HCT116 (cell line): ENCODE data around the gene FAM162B. TPM values are rescaled to one million over a fixed set of nuclear protein-coding genes. Genes with fewer than 3 reads are reported as not detected.
"Not testable (repeated sequence)": the region's sequence is repeated elsewhere in the genome, so short reads cannot be mapped to it uniquely, and the experiment has no call there.

Experiments used
- ATAC-seq: fragments of 200-7000 bp; cut with Tn5 transposase; 2 replicates; pipeline ENCODE4 v1.9.1; 2020; ENCODE audit warnings: mild to moderate bottlenecking, moderate library complexity
- BruUV-seq: library from RNA; stranded (reverse); fragments of 400-500 nt; replicated peaks from 2 replicates; lab custom pipeline; 2021; lab: Mats Ljungman, UMichigan
- CTCF ChIA-PET: fragments of 300-600 bp; sonication (Branson Sonifier 250); formaldehyde crosslinking; loops from one replicate; lab custom pipeline; 2021; ENCODE audit warnings: antibody characterized with exemption; lab: Charles Lee
- POLR2A ChIA-PET: fragments of 300-600, 350-600 bp; sonication (Branson Sonifier 250); formaldehyde crosslinking; loops from one replicate; lab custom pipeline; 2021; ENCODE audit warnings: antibody characterized with exemption; lab: Charles Lee
- RAD21 ChIA-PET, 2 experiments: fragments of 300-600 bp; sonication (Branson Sonifier 250); formaldehyde crosslinking; loops; one replicate each; lab custom pipeline; 2023; ENCODE audit warnings: low total read pairs in 2 of 2; ENCODE audit not compliant: uncharacterized antibody in 2 of 2, unreplicated experiment in 2 of 2, low non-redundant PET in 1 of 2; lab: Charles Lee
- DNase-seq: peaks from one replicate; pipeline ENCODE4 v3.0.0-alpha.2; 2010; ENCODE audit warnings: low read depth, low spot score
- H2AFZ ChIP-seq: fragments of 200-600 bp; shearing (Covaris generic), sonication (generic); 2 replicates; pipeline ENCODE4 v1.6.1; 2017; ENCODE audit warnings: low read depth, mixed run types, mixed read lengths, antibody characterized with exemption, low read length; ENCODE audit not compliant: poor library complexity, severe bottlenecking
- H3K27ac ChIP-seq: 2 replicates; pipeline ENCODE4 v1.5.1; 2012; ENCODE audit warnings: low read depth, low read length
- H3K27me3 ChIP-seq: fragments of 200-600 bp; sonication (generic); 2 replicates; pipeline ENCODE4 v1.6.1; 2016; ENCODE audit warnings: mixed run types, low read length, mixed read lengths; ENCODE audit not compliant: insufficient read depth
- H3K36me3 ChIP-seq, 2 experiments: fragments of 200-500 bp in 1 of 2; fragments of 200-600 bp in 1 of 2; sonication (Bioruptor generic) in 1 of 2; sonication (generic) in 1 of 2; 2 replicates each; pipeline versions ENCODE4 v1.5.1 to v1.6.1; 2014 to 2016; ENCODE audit warnings: low read length in 2 of 2, inconsistent platforms in 1 of 2, mixed read lengths in 1 of 2, mixed run types in 1 of 2; ENCODE audit not compliant: insufficient read depth in 2 of 2, control insufficient read depth in 1 of 2
- H3K4me1 ChIP-seq, 2 experiments: fragments of 200-600 bp in 1 of 2; sonication (generic) in 1 of 2; 2 replicates each; pipeline versions ENCODE4 v1.5.1 to v1.6.1; 2012 to 2017; ENCODE audit warnings: low read length in 2 of 2, inconsistent platforms in 1 of 2, mild to moderate bottlenecking in 1 of 2, mixed read lengths in 1 of 2, mixed run types in 1 of 2, moderate library complexity in 1 of 2; ENCODE audit not compliant: insufficient read depth in 2 of 2, control insufficient read depth in 1 of 2
- H3K4me2 ChIP-seq: fragments of 200-600 bp; sonication (generic); 2 replicates; pipeline ENCODE4 v1.6.1; 2017; ENCODE audit warnings: mixed run types, low read length, mixed read lengths
- H3K4me3 ChIP-seq, 2 experiments: fragments of 200-600 bp in 1 of 2; sonication (generic) in 1 of 2; replicated peaks in 1 of 2; 2 replicates each; pipeline ENCODE4 v1.5.1; 2011 to 2016; ENCODE audit warnings: low read length in 2 of 2, control low read depth in 1 of 2, low read depth in 1 of 2, mild to moderate bottlenecking in 1 of 2, mixed read lengths in 1 of 2, mixed run types in 1 of 2
- H3K79me2 ChIP-seq: fragments of 200-600 bp; sonication (generic); 2 replicates; pipeline ENCODE4 v1.6.1; 2017; ENCODE audit warnings: mild to moderate bottlenecking, mixed run types, low read length, moderate library complexity, mixed read lengths; ENCODE audit not compliant: insufficient read depth
- H3K9ac ChIP-seq: fragments of 200-600 bp; sonication (generic); 2 replicates; pipeline ENCODE4 v1.6.1; 2016; ENCODE audit warnings: low read length, mixed read lengths
- H3K9me2 ChIP-seq: fragments of 200-600 bp; sonication (generic), shearing (Covaris generic); 2 replicates; pipeline ENCODE4 v1.6.1; 2017; ENCODE audit warnings: mixed run types, mild to moderate bottlenecking, moderate library complexity; ENCODE audit not compliant: insufficient read depth
- H3K9me3 ChIP-seq, 2 experiments: fragments of 200-500 bp in 1 of 2; fragments of 200-600 bp in 1 of 2; sonication (Bioruptor generic) in 1 of 2; sonication (generic) in 1 of 2; 2 replicates each; pipeline ENCODE4 v1.6.1; 2014 to 2017; ENCODE audit warnings: low read length in 2 of 2, mixed read lengths in 2 of 2, inconsistent platforms in 1 of 2, low read depth in 1 of 2, mild to moderate bottlenecking in 1 of 2, mixed run types in 1 of 2, moderate library complexity in 1 of 2; ENCODE audit not compliant: control insufficient read depth in 1 of 2, insufficient read depth in 1 of 2
- H4K20me1 ChIP-seq: fragments of 200-600 bp; sonication (generic), shearing (Covaris generic); 2 replicates; pipeline ENCODE4 v1.6.1; 2017; ENCODE audit warnings: mixed run types, mild to moderate bottlenecking, moderate library complexity; ENCODE audit not compliant: insufficient read depth
- POLR2A ChIP-seq: IDR thresholded peaks from 2 replicates; pipeline ENCODE4 v1.7.0; 2011; ENCODE audit warnings: borderline replicate concordance; ENCODE audit not compliant: insufficient read depth, insufficient read length; ENCODE audit errors: extremely low read depth
- SP1 ChIP-seq: IDR thresholded peaks from 2 replicates; pipeline ENCODE4 v1.6.1; 2012; ENCODE audit warnings: low read depth
- YY1 ChIP-seq: IDR thresholded peaks from 2 replicates; pipeline ENCODE4 v1.6.1; 2011; ENCODE audit warnings: low read length, low read depth, moderate library complexity, mild to moderate bottlenecking; ENCODE audit not compliant: insufficient replicate concordance; ENCODE audit errors: extremely low read depth
- ZFX ChIP-seq: fragments of 450-650 bp; IDR thresholded peaks from 2 replicates; pipeline ENCODE4 v1.6.1; 2017
- intact Hi-C: fragments of 100-400 bp; cut with micrococcal nuclease; formaldehyde crosslinking; loops from 2 replicates; pipeline ENCODE4 v1.10.0; 2022
- total RNA-seq: library from RNA; stranded (reverse); gene quantifications from one replicate; pipeline ENCODE4 v1.2.1, GENCODE V29; 2021; ENCODE audit not compliant: unreplicated experiment

Gene FAM162B
- total RNA-seq, 1 experiment from 2014 or later = not detected

- DNase-seq = no peak
- H4K20me1 ChIP-seq = no peaks in the 10 kb centered on the region
- H3K79me2 ChIP-seq = no peaks in the 10 kb centered on the region; the same call in 1 of the 2 replicates
- POLR2A ChIA-PET = no interaction called here
- intact Hi-C loops = no loop called here
- H3K4me2 ChIP-seq = no peak overlapping the region
- H3K9me3 ChIP-seq = no peaks in the 10 kb centered on the region
- H3K27ac ChIP-seq = no peak overlapping the region
- H2AFZ ChIP-seq = no peak overlapping the region
- ATAC-seq = no peak
- RAD21 ChIA-PET = no interaction called here
- H3K27me3 ChIP-seq = no peaks in the 10 kb centered on the region
- no peak overlapping the region for H3K4me3 ChIP-seq
- CTCF ChIA-PET = no interaction called here
- H3K9me2 ChIP-seq = no peaks in the 10 kb centered on the region
- no peaks in the 10 kb centered on the region for H3K4me1 ChIP-seq
- H3K9ac ChIP-seq = no peak overlapping the region
- BruUV-seq = no TSS peak
- TF ChIP-seq POLR2A = no peak
- peaks cover 0 to 8% of the 10 kb centered on the region in 2 experiments; a peak in 2 of 4 replicates for H3K36me3 ChIP-seq
These were observed 51.2 kb downstream of the FAM162B start for GRCh38 chr6:116714296-116714695.

- BruUV-seq = no TSS peak
- DNase-seq (no peak), ATAC-seq (no peak)
- H3K27me3 ChIP-seq = no peaks in the 10 kb centered on the region
- H3K9me2 ChIP-seq = no peaks in the 10 kb centered on the region
- ChIA-PET RAD21 (no interaction called here), POLR2A (no interaction called here), CTCF (no interaction called here)
- intact Hi-C loops = no loop called here
- H3K9ac ChIP-seq = no peak overlapping the region
- no peak overlapping the region for H3K4me2 ChIP-seq
- no peaks in the 10 kb centered on the region for H3K4me1 ChIP-seq
- no peak overlapping the region for H3K4me3 ChIP-seq
- no peak overlapping the region for H3K27ac ChIP-seq
- H2AFZ ChIP-seq = no peak overlapping the region
- peaks cover 2 to 5% of the 10 kb centered on the region in 2 experiments; a peak in 2 of 4 replicates for H3K36me3 ChIP-seq
- H3K79me2 ChIP-seq = no peaks in the 10 kb centered on the region
- no peaks in the 10 kb centered on the region; the same call in 1 of the 2 replicates for H4K20me1 ChIP-seq
- no peaks in the 10 kb centered on the region for H3K9me3 ChIP-seq
- TF ChIP-seq ZFX (no peak), YY1 (no peak), SP1 (no peak)
These were observed 59.6 kb downstream of the FAM162B start for GRCh38 chr6:116705917-116706316.

- CTCF ChIA-PET = not testable (repeated sequence)
These were observed 61.6 kb downstream of the FAM162B start for GRCh38 chr6:116703888-116704287.

More at GRCh38 chr6:116703888-116704287, 61.6 kb downstream of the FAM162B start:
- DNase-seq, POLR2A ChIA-PET, H4K20me1 ChIP-seq, H3K4me2 ChIP-seq, H3K27ac ChIP-seq, H3K4me1 ChIP-seq, H3K9me3 ChIP-seq, ATAC-seq, BruUV-seq, H3K9me2 ChIP-seq, H3K27me3 ChIP-seq, H2AFZ ChIP-seq, RAD21 ChIA-PET, H3K4me3 ChIP-seq, H3K79me2 ChIP-seq, intact Hi-C loops, H3K36me3 ChIP-seq, H3K9ac ChIP-seq: not testable (repeated sequence)

Other genes with a start within 250 kb of the FAM162B start
- not detected for gene TRAPPC3L, start 220.0 kb downstream of the FAM162B start, total RNA-seq
- gene CALHM4, start 212.0 kb downstream of the FAM162B start, total RNA-seq = not detected
- gene RWDD1, start 194.2 kb downstream of the FAM162B start, total RNA-seq = 24.4 TPM
- 0.27 TPM for gene RSPH4A, start 149.2 kb downstream of the FAM162B start, total RNA-seq
- 18.2 TPM for gene ZUP1, start 97.0 kb downstream of the FAM162B start, total RNA-seq
- gene KPNA5, start 84.5 kb downstream of the FAM162B start, total RNA-seq = 9.8 TPM
- not detected for gene GPRC6A, start 63.4 kb upstream of the FAM162B start, total RNA-seq
- gene RFX6, start 111.5 kb upstream of the FAM162B start, total RNA-seq = not detected